GM18870 (cell line): Measurements from ENCODE around the gene EIF2D.
"Not testable (repeated sequence)": the region's sequence is repeated elsewhere in the genome, so short reads cannot be mapped to it uniquely, and the experiment has no call there.

ENCODE experiments used
- ATAC-seq: cut with Tn5 transposase; IDR thresholded peaks from one replicate; pipeline ENCODE4 v1.9.1; 2021; ENCODE audit warnings: moderate library complexity; ENCODE audit not compliant: unreplicated experiment

EIF2D gene

GRCh38 chr1:206635978-206636345 lies 23.7 kb upstream of the EIF2D start:
- ATAC-seq = no peak

GRCh38 chr1:206635080-206635977 lies 23.1 kb upstream of the EIF2D start, which contains the start of gene DYRK3:
Gene DYRK3 (plus strand): TSS chr1:206635536. CDS start chr1:206635704, 168 bp downstream.
- peak; percentile 60 for ATAC-seq

- no peak for ATAC-seq
These were observed 22.3 kb upstream of the EIF2D start for GRCh38 chr1:206634365-206635079.

GRCh38 chr1:206633708-206634121 lies 21.4 kb upstream of the EIF2D start:
- no peak for ATAC-seq

GRCh38 chr1:206631085-206631509 lies 18.8 kb upstream of the EIF2D start:
- no peak for ATAC-seq

- ATAC-seq = no peak
These were observed 16.7 kb upstream of the EIF2D start for GRCh38 chr1:206628916-206629315.

GRCh38 chr1:206626396-206626795 lies 14.1 kb upstream of the EIF2D start:
- not testable (repeated sequence) for ATAC-seq

- ATAC-seq = no peak
These were observed 2.9 kb downstream of the EIF2D start for GRCh38 chr1:206609229-206609991.

GRCh38 chr1:206608108-206608698 lies 4.1 kb downstream of the EIF2D start:
- ATAC-seq = no peak

- no peak for ATAC-seq
These were observed 5.4 kb downstream of the EIF2D start for GRCh38 chr1:206606867-206607266.

GRCh38 chr1:206604861-206605260 lies 7.4 kb downstream of the EIF2D start:
- ATAC-seq = no peak

GRCh38 chr1:206600527-206600926 lies 11.7 kb downstream of the EIF2D start:
- no peak for ATAC-seq

GRCh38 chr1:206596319-206596666 lies 16.0 kb downstream of the EIF2D start:
- ATAC-seq = no peak

GRCh38 chr1:206595581-206596318 lies 16.5 kb downstream of the EIF2D start:
- no peak for ATAC-seq

GRCh38 chr1:206593351-206593925 lies 18.8 kb downstream of the EIF2D start:
- ATAC-seq = no peak

GRCh38 chr1:206591696-206592095 lies 20.6 kb downstream of the EIF2D start:
- ATAC-seq = no peak

- ATAC-seq = no peak
These were observed 21.0 kb downstream of the EIF2D start for GRCh38 chr1:206591226-206591625.

- ATAC-seq = peak; percentile 62
These were observed 22.1 kb downstream of the EIF2D start for GRCh38 chr1:206590025-206590758.

GRCh38 chr1:206589206-206589605 lies 23.1 kb downstream of the EIF2D start:
- ATAC-seq = no peak
